Astrocyte of the spinal cord (primary cell): Measurements from ENCODE around the gene NFKB2.

Experiments used
- DNase-seq: peaks from one replicate; pipeline ENCODE4 v3.0.0; 2011; ENCODE audit warnings: low read depth, low spot score
- H3K4me3 ChIP-seq: 2 replicates; pipeline ENCODE4 v1.5.1; 2011; ENCODE audit warnings: low read depth, mild to moderate bottlenecking, low read length, moderate library complexity
- CTCF ChIP-seq: IDR thresholded peaks from 2 replicates; pipeline ENCODE4 v1.5.1; 2012; ENCODE audit warnings: low read depth, mild to moderate bottlenecking, low read length, inconsistent platforms
- in situ Hi-C: cut with HindIII; loops from 2 replicates; pipeline ENCODE4 v1.10.0; 2017; ENCODE audit warnings: low sequenced_read_pairs

Gene NFKB2

GRCh38 chr10:102418622-102419268 is 23.2 kb downstream of the NFKB2 start, which contains the start of gene PSD:
Gene PSD (minus strand): TSS chr10:102418785. CDS start chr10:102417038, 1,747 bp downstream.
- peak within 1 kb of the TSS; percentile 82 for H3K4me3 ChIP-seq
- no peak for DNase-seq
- TF ChIP-seq CTCF = no peak
- in situ Hi-C loops = no loop called here

GRCh38 chr10:102419269-102420180 is 24.0 kb downstream of the NFKB2 start:
- peak overlapping the region; percentile 82 for H3K4me3 ChIP-seq
- in situ Hi-C loops = no loop called here
- TF ChIP-seq CTCF = no peak
- DNase-seq = no peak

- no peak for TF ChIP-seq CTCF
- H3K4me3 ChIP-seq = peak overlapping the region; percentile 82
- in situ Hi-C loops = no loop called here
- DNase-seq = no peak
Measured at GRCh38 chr10:102420181-102420713, 24.7 kb downstream of the NFKB2 start.

GRCh38 chr10:102420714-102421506 is 25.4 kb downstream of the NFKB2 start, which contains the start of gene FBXL15:
Gene FBXL15 (plus strand): TSS chr10:102420836. CDS start chr10:102421130, 294 bp downstream.
- TF ChIP-seq CTCF = no peak
- peak within 1 kb of the TSS; percentile 82 for H3K4me3 ChIP-seq
- in situ Hi-C loops = no loop called here
- peak; percentile 97 for DNase-seq

- DNase-seq = no peak
- H3K4me3 ChIP-seq = peak overlapping the region; percentile 82
- TF ChIP-seq CTCF = no peak
- in situ Hi-C loops = no loop called here
Measured at GRCh38 chr10:102421507-102421756, 25.9 kb downstream of the NFKB2 start.
